Midbrain (tissue), 1 donor: Measurements from ENCODE around the gene SARM1.

Experiments
- DNase-seq: peaks from one replicate; lab custom pipeline; 2025; lab: John Stamatoyannopoulos, UW

SARM1 gene

DNA sequence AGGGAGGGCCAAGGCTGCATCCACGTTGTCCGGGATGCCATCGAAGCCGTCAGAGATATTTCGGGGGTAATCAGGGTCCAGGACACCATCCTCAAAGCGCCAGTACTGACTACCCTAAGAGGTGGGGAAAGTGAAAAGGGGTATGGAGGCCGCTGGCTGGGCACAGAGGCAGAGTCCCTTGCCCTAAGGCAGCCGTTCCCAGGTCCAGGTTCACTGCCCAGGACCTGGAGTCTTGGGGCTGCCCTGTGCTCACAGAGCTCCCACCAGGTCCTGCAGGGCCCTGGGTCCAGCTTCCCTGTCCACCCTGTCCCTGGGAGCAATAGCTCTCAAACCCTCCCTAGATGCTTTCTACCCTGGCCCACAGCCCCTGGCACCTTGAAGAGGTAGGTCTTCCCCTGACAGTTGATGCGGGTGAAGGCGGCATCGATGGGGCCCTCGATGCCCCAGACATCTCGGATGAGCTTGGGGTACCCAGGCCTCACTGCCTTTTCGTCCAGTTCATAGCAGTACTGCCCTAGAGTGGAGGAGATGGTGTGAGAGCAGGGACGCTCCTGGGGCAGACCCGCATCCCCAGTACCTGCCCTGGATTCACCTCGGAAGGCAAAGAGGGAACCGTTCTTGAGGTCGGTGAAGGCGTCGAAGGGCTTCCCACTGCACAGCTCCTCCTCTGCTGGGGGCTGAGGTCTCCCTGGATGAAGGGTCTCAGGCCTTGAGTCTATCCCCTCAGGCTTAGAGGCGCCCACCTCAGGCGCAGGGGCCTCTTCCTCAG is 2.4 kb upstream of the SARM1 start:
- no peak for DNase-seq

- DNase-seq, result no peak
Measured at GRCh38 chr17:28369684-28370034, 1.8 kb upstream of the SARM1 start.

DNA sequence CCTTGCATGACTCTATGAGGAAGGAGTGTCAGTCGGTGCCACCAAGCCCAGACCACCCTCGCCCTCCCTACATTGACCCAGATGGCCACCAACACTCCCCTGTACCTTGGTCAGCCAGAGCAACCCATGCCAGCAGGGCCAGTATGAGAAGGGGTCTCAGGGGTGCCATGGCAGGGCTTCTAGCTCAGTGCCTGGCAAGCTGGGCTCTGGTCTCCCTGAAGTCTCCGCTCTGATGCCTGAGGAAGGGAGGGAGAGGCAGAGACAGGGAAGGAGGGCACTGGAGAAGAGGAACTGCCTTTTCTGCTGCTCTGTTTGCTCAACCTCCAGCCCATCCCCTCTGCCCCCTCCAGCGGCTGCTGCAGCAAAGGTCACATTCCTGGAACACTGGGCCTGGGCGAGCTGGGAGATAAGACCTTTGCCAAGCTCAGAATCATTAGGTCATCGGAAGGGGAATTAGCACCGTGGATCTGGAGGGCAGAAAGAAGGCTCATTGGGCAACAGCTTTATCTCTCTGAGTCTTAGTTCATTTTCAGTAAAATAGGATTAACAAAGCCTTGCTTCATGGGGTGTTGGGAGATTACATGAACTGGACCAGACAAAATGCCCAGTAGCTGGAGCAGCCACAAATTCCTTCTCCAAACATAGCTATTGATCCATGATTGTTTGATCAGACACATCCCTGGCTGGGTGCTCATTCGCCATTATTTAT is 1.3 kb upstream of the SARM1 start, which contains the start of gene VTN:
VTN (minus strand) TSS at position 273 of the 709 bp plus-strand sequence; CDS start at position 169, 104 bp downstream.
- DNase-seq, result no peak

DNA sequence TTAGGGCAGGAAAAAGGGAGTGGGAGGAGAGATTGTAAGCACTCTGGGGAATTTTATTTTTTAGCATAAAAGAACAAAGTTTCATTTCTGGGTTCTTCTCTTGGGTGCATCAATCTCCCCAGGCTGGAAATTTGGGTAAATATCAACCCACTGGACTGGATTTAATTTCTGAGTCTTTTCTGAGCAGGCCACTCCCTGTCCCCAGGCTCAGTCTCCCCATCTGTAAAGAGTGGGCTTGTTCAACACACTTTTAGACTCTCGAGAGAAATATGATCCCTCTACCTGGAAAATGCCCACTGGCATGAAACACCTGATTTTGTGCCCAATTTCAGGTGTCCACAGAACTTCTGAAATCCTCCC is 770 bp upstream of the SARM1 start:
- no peak for DNase-seq

GRCh38 chr17:28372203-28372944 is 880 bp downstream of the SARM1 start:
- no peak for DNase-seq

GRCh38 chr17:28372945-28373274 is 1.4 kb downstream of the SARM1 start:
- DNase-seq, result no peak

DNA sequence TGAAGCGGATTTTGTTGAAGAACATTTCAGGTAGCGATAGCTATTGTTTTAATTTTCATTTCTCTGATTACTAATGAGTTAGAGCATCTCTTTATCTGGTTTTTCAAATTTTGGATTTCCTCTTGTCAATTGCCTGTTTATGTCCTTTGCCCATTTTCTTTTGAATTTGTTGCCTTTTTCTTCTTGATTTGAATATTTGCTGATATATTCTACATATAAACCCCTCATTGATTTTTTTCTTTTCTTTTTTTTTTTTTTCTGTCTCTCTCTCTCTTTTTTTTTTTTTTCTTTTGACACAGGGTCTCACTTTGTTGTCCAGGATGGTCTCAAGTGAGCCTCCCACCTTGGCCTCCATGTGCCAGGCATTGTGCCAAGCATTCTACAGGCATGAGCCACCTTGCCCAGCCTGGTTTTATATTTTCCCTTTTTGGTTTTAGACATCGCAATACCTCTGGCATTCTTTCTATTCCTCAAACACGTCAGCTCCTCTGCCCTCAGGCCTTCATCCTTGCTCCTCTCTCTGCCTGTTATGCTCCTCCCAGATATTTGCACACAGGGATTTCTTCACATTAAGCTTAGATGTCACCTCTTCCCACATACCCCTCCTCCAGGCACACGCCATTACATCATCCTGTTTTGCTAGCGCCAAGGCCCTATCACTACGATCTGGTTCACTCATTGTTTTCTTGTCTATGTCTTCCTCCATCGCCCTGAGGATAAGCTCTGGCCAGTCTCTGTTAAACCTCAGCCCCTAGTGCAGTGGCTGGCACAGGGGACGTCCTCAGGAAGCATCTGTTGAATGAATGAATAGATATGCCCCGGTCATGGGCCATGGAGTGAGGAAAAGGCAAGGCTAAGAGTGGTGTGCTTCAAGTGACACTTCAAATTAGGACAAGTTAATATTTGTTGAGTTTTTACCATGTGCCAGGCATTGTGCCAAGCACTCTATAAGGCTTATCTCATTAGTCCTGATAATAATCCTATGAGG is 8.6 kb downstream of the SARM1 start:
- no peak for DNase-seq

- peak; percentile 14 for DNase-seq
Measured at GRCh38 chr17:28381141-28381825, 9.8 kb downstream of the SARM1 start.

DNA sequence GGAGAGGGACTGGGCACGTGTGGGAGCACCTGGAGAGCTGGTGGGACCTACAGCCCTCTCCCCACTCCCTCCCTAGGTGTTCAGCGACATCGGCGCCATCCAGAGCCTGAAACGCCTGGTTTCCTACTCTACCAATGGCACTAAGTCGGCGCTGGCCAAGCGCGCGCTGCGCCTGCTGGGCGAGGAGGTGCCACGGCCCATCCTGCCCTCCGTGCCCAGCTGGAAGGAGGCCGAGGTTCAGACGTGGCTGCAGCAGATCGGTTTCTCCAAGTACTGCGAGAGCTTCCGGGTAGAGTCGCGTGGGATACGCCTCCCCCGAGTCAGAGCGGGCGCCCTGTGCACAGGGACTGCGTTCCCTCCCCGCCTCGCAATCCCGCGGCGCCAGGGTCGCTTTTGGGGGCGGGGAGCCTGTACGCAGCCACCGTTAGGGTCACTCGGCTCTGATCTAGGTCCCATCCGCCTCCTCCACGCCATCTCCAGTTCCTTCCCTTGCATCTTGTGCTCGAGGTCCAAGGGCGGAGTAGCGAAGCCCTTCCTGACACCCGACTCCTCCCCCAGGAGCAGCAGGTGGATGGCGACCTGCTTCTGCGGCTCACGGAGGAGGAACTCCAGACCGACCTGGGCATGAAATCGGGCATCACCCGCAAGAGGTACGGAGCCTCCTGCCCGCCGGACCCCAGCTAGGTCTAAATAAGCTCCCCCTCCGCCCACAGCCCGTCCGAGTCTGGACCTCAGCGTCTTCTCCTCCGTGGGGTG is 13.0 kb downstream of the SARM1 start:
- DNase-seq, result no peak

GRCh38 chr17:28385037-28385400 is 13.5 kb downstream of the SARM1 start:
- no peak for DNase-seq

GRCh38 chr17:28385406-28385805 is 13.9 kb downstream of the SARM1 start:
- DNase-seq, result no peak

DNA sequence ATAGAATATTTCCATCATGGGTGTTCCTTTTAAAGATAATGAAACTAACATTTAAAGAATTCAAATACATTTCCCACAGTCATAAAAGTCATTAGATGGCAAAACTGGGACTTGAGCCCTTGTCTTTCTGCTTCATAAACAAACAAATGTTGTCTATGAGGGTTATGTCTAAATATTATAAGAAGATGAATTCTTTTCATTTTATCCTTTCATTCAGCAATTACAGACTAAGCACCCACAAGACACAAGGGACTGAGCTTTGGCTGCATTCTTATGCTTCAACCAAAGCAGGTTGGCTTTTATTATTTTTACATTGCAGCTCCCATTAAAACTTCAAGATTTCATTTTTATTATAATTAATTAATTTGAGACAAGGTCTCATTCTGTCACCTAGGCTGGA is 14.9 kb downstream of the SARM1 start:
- no peak for DNase-seq

- DNase-seq, result no peak
Measured at GRCh38 chr17:28388106-28388505, 16.6 kb downstream of the SARM1 start.

- DNase-seq, result no peak
Measured at GRCh38 chr17:28390141-28390540, 18.6 kb downstream of the SARM1 start.

- DNase-seq, result no peak
Measured at GRCh38 chr17:28390563-28390962, 19.1 kb downstream of the SARM1 start.

DNA sequence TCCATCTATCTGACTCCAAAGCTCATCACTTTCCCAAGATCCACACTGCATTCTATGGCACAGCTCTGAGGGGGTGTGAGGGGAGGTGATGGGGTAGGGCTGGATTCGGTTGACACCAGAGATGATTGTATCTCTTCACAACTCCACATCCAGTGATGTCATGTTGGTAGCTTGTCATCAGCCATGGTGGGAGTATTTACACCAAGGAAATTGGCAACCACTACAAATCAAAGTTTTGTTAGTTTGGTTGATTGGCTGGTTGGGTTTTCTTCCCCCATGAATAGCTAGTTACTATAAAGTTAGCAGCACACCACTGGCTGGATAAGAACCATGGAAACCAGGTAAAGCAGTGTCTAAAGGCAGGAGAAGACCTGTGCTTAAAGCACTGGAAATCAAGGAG is 19.5 kb downstream of the SARM1 start:
- DNase-seq, result no peak

DNA sequence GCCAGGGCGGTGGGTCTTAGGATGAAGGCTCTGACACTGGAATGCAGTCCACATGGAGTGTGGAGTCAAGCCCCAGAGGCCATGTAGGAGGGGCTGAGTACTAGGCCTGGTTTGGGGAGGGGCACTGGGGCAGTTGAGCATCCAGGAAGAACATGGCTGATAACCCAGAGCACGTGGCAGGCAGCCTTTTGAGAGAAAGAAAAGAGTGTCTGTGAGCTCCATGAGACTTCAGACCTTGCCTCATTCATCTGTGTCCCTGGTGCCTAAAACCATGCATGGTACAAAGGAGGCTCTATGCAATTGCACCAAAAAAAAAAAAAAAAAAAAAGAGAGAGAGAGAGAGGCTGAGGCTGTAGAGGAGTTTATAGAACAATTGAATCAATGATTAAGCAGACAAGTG is 19.9 kb downstream of the SARM1 start:
- no peak for DNase-seq

DNA sequence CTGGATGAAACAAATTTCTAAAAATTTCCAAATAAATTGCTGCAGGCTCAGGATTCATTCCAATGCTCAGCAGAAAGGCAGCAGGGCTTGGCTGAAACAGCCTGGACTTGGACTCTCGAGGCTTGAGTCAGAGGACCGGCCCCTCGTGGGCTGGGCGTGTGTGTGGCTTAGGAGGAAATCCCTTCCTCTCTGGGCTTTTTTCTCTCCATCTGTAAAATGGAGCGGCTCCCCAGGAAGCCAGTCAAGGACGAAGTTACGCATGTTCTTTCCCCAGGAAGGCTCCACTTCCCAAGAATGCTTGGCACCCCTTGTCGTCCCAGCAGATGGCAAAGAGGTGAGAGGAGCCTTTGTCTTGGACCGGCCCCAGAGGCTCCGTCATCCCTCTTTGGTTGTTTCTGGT is 21.0 kb downstream of the SARM1 start:
- no peak for DNase-seq

DNA sequence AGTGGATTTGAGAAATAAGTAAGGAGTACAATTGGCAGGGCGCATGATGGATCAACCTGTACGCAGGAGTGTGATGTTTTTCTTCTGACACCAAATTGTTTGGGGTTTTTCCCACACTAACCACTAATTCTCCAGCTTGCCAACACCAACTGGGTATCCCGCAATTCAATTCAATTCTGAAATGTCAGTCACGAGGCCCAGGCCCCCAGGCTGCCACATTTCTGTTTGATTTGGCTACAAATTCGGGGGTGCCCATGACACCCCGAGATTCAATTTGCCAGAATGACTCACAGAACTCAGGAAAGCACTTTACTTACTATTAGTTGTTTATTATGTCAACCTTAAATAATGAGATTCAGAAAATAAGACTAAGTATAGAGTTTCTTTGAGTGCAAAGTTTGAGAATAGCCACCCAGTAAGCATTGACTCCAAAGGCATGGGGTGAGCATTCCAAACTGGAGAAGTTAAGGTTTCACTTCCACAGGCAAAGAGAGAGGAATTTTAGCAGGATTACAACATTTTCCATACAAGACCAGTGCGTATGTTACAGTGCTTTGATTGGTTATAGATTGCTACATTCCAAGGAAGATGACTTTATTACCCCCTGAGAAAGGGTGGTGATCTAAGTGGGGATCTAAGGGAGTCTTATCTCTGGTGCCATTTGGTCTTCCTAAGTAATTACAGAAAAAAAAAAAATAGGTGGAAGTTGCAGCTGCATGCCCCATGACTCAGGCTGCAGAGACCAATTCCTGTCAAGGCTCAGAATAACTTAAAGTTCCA is 23.0 kb downstream of the SARM1 start:
- DNase-seq, result no peak

DNA sequence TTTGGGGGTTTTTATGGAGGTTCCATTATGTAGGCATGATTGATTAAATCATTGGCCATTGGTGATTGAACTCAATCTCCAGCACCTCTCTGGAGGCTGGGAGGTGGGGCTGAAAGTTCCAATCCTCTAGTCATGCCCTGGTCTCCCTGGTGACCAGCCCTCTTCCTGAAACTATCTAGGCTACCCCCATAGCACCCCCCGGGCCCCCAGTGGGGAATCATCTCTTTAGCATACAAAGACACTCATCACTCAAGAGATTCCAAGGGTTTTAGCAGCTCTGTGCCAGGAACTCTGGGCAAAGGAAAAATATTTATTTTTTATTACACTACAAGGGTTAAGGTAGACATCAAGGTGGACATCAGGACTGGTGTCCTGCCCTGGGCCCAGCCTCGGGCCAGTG is 23.9 kb downstream of the SARM1 start:
- DNase-seq, result no peak
